B cell (primary cell): Measurements from ENCODE around the gene B4GALT7.

Experiments
- EZH2 ChIP-seq: IDR thresholded peaks from 2 replicates; pipeline ENCODE4 v1.6.1; 2012; ENCODE audit warnings: borderline replicate concordance, low read depth, mild to moderate bottlenecking, moderate library complexity, low read length; ENCODE audit not compliant: insufficient read depth, poor library complexity, severe bottlenecking
- TF ChIP-seq, protein P1 (sequence below): fragments of 200-600 bp; IDR thresholded peaks from one replicate; pipeline ENCODE4 v1.8.0; 2022; ENCODE audit warnings: antibody characterized with exemption, mild to moderate bottlenecking

DNA sequence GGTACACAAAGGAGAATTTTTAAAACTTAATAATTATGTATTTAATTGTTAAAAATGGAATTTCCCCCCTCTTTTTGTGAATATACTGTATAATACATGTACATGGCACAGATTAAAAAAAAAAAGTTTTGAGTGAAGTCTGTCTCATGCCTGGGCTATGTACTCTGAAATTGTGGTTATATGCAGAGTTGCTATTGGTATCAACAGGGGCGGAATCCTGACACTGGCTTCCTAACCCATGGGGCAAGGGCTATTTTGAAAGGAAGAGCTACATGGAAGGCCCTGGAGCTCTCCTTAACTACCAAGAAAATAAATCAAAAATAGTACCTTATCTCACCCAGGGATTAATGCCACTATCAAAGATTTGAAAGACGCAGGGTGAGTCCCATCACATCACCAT lies 44.7 kb upstream of the B4GALT7 start:
- TF ChIP-seq, protein P1, sequence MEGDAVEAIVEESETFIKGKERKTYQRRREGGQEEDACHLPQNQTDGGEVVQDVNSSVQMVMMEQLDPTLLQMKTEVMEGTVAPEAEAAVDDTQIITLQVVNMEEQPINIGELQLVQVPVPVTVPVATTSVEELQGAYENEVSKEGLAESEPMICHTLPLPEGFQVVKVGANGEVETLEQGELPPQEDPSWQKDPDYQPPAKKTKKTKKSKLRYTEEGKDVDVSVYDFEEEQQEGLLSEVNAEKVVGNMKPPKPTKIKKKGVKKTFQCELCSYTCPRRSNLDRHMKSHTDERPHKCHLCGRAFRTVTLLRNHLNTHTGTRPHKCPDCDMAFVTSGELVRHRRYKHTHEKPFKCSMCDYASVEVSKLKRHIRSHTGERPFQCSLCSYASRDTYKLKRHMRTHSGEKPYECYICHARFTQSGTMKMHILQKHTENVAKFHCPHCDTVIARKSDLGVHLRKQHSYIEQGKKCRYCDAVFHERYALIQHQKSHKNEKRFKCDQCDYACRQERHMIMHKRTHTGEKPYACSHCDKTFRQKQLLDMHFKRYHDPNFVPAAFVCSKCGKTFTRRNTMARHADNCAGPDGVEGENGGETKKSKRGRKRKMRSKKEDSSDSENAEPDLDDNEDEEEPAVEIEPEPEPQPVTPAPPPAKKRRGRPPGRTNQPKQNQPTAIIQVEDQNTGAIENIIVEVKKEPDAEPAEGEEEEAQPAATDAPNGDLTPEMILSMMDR: no peak
- TF ChIP-seq EZH2: no peak
